Retina (tissue), 1 donor: ENCODE measurements around the gene TMPRSS2.

ENCODE experiments used
- DNase-seq: peaks from one replicate; pipeline ENCODE4 v3.0.0-alpha.2; 2016

Gene TMPRSS2

DNA sequence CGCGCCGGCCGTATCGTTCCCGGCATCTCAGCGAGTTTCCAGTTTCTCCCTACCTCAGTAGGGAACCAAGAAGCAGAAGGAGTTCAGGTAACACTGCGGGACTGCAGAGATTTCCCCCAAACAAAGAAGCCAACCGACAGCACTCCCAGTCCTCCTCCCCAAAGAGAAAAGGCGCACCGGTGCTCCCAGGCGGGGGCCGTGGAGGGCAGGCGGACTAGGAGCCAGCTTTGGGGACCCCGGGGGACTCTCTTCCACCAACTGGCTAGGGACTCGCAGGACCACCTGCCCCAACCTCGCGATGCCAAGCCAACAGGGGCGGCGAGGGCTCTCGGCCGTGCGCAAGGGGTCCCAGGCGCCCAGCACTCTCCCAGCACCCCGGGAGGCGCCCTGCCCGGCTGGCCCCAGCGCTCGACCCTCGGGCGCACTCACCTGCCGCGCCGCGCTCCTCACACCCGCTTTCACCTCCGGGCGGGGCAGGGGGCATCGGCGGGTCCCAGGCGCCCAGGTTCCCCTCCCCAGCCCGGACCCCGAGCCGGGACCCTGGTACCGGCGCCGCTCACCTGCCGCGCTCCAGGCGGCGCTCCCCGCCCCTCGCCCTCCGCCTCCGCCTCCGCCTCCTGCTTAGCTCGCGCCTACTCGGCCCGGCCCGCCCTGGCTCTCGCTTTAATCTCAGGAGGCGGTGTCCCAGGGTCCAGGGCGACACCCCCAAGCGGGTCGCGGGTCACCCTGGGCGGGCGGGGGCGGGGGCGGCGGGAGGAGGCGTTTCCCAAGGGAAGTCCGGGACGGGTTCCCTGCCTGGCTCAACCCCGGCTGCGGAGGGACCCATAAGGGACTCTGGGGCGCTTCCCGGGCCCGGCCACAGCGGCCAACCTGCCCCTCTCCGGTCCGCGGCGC lies at the start of gene TMPRSS2:
TSS of gene TMPRSS2 (minus strand) at position 638 of the 894 bp plus-strand sequence. CDS start 10,025 bp downstream, outside the sequence.
- peak; percentile 59 for DNase-seq

GRCh38 chr21:41555057-41555456 lies 47.1 kb upstream of the TMPRSS2 start:
- DNase-seq = no peak

DNA sequence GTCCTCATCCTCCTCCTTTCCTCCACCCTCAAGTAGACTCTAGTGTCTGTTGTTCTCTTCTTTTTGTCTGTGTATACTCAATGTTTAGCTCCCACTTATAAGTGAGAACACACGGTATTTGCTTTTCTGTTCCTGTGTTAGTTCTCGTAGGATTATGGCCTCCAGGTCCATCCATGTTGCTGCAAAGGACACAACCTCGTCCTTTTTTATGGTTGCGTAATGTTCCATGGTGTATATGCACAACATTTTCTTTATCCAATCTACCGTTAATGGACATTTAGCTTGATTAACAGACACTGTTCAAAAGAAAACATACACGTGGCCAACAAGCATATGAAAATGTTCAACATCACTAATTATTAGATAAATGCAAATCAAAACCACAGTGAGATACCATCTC lies 44.3 kb upstream of the TMPRSS2 start:
- DNase-seq = no peak

GRCh38 chr21:41548781-41549180 lies 40.8 kb upstream of the TMPRSS2 start:
- DNase-seq = peak; percentile 67

GRCh38 chr21:41547111-41547510 lies 39.2 kb upstream of the TMPRSS2 start:
- DNase-seq = no peak

- DNase-seq = no peak
These were observed 37.8 kb upstream of the TMPRSS2 start for GRCh38 chr21:41545500-41546359.

GRCh38 chr21:41542727-41543126 lies 34.8 kb upstream of the TMPRSS2 start:
- DNase-seq = no peak

DNA sequence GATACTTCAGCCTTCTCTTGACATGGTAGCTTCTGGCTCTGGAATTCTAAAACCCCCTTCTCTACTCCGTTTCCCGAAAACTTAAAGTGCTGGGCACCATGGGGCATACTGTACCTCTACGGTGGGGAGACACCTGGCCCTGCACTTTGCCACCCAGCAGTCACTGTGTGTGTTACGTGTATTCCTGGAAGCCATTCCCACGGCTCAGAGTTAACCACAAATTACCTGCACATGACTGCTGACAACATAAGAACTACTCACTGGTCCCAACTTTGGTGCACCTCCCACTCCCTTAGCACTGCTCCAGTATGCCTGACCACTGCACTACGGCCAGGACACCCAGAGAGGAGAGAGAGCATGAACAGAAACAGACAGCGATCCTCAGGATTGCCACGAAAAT lies 29.4 kb upstream of the TMPRSS2 start:
- no peak for DNase-seq

- no peak for DNase-seq
These were observed 28.8 kb upstream of the TMPRSS2 start for GRCh38 chr21:41536827-41537103.

- DNase-seq = no peak
These were observed 28.3 kb upstream of the TMPRSS2 start for GRCh38 chr21:41536076-41536826.

- DNase-seq = no peak
These were observed 22.4 kb upstream of the TMPRSS2 start for GRCh38 chr21:41530366-41530765.

GRCh38 chr21:41529769-41530168 lies 21.8 kb upstream of the TMPRSS2 start:
- DNase-seq = no peak

GRCh38 chr21:41526478-41527087 lies 18.6 kb upstream of the TMPRSS2 start:
- DNase-seq = no peak

DNA sequence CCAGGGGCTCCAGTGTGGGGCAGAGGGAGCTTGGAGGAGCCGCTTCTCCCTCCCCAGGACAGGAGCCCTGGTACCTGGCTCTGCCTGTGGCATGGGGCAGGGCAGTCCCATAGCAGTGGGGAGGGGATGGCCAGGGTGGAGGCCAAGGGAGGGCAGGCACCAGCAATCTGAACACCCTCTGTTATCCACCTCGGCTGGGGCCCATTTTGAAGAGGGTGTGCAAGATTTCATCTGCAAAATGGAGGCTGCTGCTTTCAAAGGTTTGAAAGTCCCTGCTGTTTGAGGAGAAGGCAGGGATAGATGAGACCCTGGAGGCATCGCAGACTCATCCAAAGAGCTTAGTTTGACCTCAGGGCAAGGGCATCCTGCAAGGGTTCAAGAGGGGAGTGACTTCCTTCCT lies 15.2 kb upstream of the TMPRSS2 start:
- DNase-seq = no peak

- no peak for DNase-seq
These were observed 13.6 kb upstream of the TMPRSS2 start for GRCh38 chr21:41521489-41522027.

GRCh38 chr21:41520560-41521442 lies 12.8 kb upstream of the TMPRSS2 start:
- no peak for DNase-seq

GRCh38 chr21:41519806-41520559 lies 12.0 kb upstream of the TMPRSS2 start:
- no peak for DNase-seq

GRCh38 chr21:41518757-41519156 lies 10.8 kb upstream of the TMPRSS2 start:
- DNase-seq = no peak

- no peak for DNase-seq
These were observed 3.9 kb upstream of the TMPRSS2 start for GRCh38 chr21:41511858-41512257.

- no peak for DNase-seq
These were observed 2.5 kb upstream of the TMPRSS2 start for GRCh38 chr21:41510500-41510899.

DNA sequence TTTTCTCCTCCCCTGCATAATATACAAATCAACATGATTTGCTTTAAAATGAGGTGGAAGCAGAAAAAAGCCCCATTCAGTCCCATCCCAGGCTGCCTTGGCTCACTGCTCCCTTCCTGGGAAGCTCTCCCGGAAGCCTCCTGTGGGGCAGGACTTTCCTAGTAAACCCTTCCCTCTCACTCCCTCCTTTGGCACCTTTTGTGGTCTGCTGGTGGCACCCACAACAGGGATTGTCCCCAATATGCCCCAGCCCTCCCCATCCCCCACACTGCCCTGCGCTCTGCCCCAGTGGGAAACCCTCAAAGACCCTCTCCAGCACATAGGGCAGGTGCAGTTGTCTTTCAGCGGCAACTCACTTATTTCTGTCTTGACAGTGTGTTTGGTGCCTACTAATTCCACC lies 1.8 kb upstream of the TMPRSS2 start:
- no peak for DNase-seq
